ENCODE measurements around the gene MARCO.

The MARCO gene

GRCh38 chr2:118979152-118979861 is 37.3 kb downstream of the MARCO start:
- H3K9me3 ChIP-seq (ENCODE audit: control insufficient read depth, low read length) = peaks cover 15% of the 10 kb centered on the region
- no peaks in the 10 kb centered on the region for H3K36me3 ChIP-seq (ENCODE audit: control insufficient read depth, insufficient read depth, low read length, severe bottlenecking)
- no peak overlapping the region for H3K4me3 ChIP-seq (ENCODE audit: low read length)
- peaks cover 34% of the 10 kb centered on the region for H3K27me3 ChIP-seq (replicated peaks; ENCODE audit: control insufficient read depth, insufficient read depth, low read length)
- DNase-seq (ENCODE audit: low read depth) = no peak
- H3K9ac ChIP-seq (ENCODE audit: low read length) = no peak overlapping the region
- peaks cover 5% of the 10 kb centered on the region for H3K4me1 ChIP-seq (ENCODE audit: control insufficient read depth, insufficient read depth, low read length)

GRCh38 chr2:118980022-118980421 is 38.0 kb downstream of the MARCO start:
- no peak overlapping the region for H3K4me3 ChIP-seq (ENCODE audit: low read length)
- no peaks in the 10 kb centered on the region for H3K4me1 ChIP-seq (ENCODE audit: control insufficient read depth, insufficient read depth, low read length)
- H3K9ac ChIP-seq (ENCODE audit: low read length) = no peak overlapping the region
- no peaks in the 10 kb centered on the region for H3K36me3 ChIP-seq (ENCODE audit: control insufficient read depth, insufficient read depth, low read length, severe bottlenecking)
- H3K27me3 ChIP-seq (replicated peaks; ENCODE audit: control insufficient read depth, insufficient read depth, low read length) = peaks cover 40% of the 10 kb centered on the region
- H3K9me3 ChIP-seq (ENCODE audit: control insufficient read depth, low read length) = peaks cover 15% of the 10 kb centered on the region
- no peak for DNase-seq (ENCODE audit: low read depth)

GRCh38 chr2:118980573-118980972 is 38.6 kb downstream of the MARCO start:
- Histone ChIP-seq H3K4me1 (ENCODE audit: control insufficient read depth, insufficient read depth, low read length) (no peaks in the 10 kb centered on the region), H3K9ac (ENCODE audit: low read length) (no peak overlapping the region), H3K27me3 (replicated peaks; ENCODE audit: control insufficient read depth, insufficient read depth, low read length) (peaks cover 45% of the 10 kb centered on the region), H3K9me3 (ENCODE audit: control insufficient read depth, low read length) (peaks cover 15% of the 10 kb centered on the region), H3K36me3 (ENCODE audit: control insufficient read depth, insufficient read depth, low read length, severe bottlenecking) (no peaks in the 10 kb centered on the region), H3K4me3 (ENCODE audit: low read length) (no peak overlapping the region)
- DNase-seq (ENCODE audit: low read depth) = no peak

GRCh38 chr2:118981632-118982031 is 39.6 kb downstream of the MARCO start:
- Histone ChIP-seq H3K9ac (ENCODE audit: low read length) (no peak overlapping the region), H3K9me3 (ENCODE audit: control insufficient read depth, low read length) (peaks cover 6% of the 10 kb centered on the region), H3K27me3 (replicated peaks; ENCODE audit: control insufficient read depth, insufficient read depth, low read length) (peaks cover 48% of the 10 kb centered on the region), H3K4me1 (ENCODE audit: control insufficient read depth, insufficient read depth, low read length) (no peaks in the 10 kb centered on the region), H3K4me3 (ENCODE audit: low read length) (no peak overlapping the region), H3K36me3 (ENCODE audit: control insufficient read depth, insufficient read depth, low read length, severe bottlenecking) (no peaks in the 10 kb centered on the region)
- no peak for DNase-seq (ENCODE audit: low read depth)

DNA sequence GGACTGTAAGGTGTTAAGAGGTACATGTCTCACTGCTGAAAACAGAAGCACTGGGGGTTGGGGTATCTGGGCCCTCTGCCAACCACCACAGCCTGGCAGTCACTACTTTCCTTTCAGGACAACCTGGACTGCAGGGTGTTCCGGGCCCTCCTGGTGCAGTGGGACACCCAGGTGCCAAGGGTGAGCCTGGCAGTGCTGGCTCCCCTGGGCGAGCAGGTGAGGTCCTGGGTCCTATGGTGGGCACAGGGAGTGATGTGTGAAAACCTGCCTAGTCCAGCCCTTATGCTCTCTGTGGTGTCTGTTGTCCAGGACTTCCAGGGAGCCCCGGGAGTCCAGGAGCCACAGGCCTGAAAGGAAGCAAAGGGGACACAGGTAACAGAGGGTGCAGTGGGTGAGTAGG is 40.0 kb downstream of the MARCO start:
- Histone ChIP-seq H3K36me3 (ENCODE audit: control insufficient read depth, insufficient read depth, low read length, severe bottlenecking) (no peaks in the 10 kb centered on the region), H3K9me3 (ENCODE audit: control insufficient read depth, low read length) (peaks cover 2% of the 10 kb centered on the region), H3K9ac (ENCODE audit: low read length) (no peak overlapping the region), H3K4me1 (ENCODE audit: control insufficient read depth, insufficient read depth, low read length) (no peaks in the 10 kb centered on the region), H3K27me3 (replicated peaks; ENCODE audit: control insufficient read depth, insufficient read depth, low read length) (peaks cover 48% of the 10 kb centered on the region), H3K4me3 (ENCODE audit: low read length) (no peak overlapping the region)
- no peak for DNase-seq (ENCODE audit: low read depth)

GRCh38 chr2:118983133-118983532 is 41.1 kb downstream of the MARCO start:
- Histone ChIP-seq H3K36me3 (ENCODE audit: control insufficient read depth, insufficient read depth, low read length, severe bottlenecking) (no peaks in the 10 kb centered on the region), H3K9ac (ENCODE audit: low read length) (no peak overlapping the region), H3K27me3 (replicated peaks; ENCODE audit: control insufficient read depth, insufficient read depth, low read length) (peaks cover 58% of the 10 kb centered on the region), H3K4me3 (ENCODE audit: low read length) (no peak overlapping the region), H3K9me3 (ENCODE audit: control insufficient read depth, low read length) (no peaks in the 10 kb centered on the region), H3K4me1 (ENCODE audit: control insufficient read depth, insufficient read depth, low read length) (no peaks in the 10 kb centered on the region)
- no peak for DNase-seq (ENCODE audit: low read depth)

DNA sequence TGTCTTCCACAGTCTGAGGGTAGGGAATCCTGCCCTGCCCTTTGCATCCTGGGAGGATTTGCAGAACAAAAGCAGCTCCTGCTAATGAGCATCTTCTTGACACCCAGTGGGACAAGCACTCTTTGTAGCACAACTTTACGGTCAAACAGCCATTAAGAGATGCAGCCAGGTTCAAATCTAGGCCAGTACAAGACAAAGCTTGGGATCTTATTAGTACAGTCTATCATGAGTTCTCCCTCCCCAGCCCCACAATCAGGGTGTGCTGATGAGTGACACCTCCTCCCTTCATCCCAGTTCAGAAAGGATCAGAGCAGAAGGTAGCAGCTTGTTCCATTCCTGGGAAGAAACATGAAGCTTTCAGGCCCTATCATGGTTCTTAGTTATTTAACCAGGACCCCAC is 41.9 kb downstream of the MARCO start:
- Histone ChIP-seq H3K4me3 (ENCODE audit: low read length) (no peak overlapping the region), H3K9me3 (ENCODE audit: control insufficient read depth, low read length) (no peaks in the 10 kb centered on the region), H3K36me3 (ENCODE audit: control insufficient read depth, insufficient read depth, low read length, severe bottlenecking) (no peaks in the 10 kb centered on the region), H3K9ac (ENCODE audit: low read length) (no peak overlapping the region), H3K4me1 (ENCODE audit: control insufficient read depth, insufficient read depth, low read length) (no peaks in the 10 kb centered on the region), H3K27me3 (replicated peaks; ENCODE audit: control insufficient read depth, insufficient read depth, low read length) (peaks cover 61% of the 10 kb centered on the region)
- DNase-seq (ENCODE audit: low read depth) = no peak

DNA sequence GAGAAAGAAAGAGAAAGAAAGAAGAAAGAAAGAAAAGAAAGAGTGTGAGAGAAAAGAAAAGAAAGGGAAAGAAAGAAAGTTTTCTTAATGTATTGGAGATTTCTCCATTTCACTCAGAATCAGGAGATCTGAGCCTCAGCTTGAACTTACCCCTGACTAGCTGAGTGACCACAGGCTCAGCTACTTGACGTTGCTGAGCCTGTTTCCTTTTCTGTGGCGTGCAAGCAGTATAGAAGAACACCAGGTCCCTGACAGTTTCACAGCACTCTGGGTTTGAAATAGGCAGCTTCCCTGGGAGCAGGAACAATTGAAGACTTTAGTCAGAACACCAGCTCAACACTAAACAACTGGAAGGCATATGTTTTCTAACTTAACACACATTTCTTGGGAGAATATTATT is 44.7 kb downstream of the MARCO start:
- Histone ChIP-seq H3K36me3 (ENCODE audit: control insufficient read depth, insufficient read depth, low read length, severe bottlenecking) (no peaks in the 10 kb centered on the region), H3K27me3 (replicated peaks; ENCODE audit: control insufficient read depth, insufficient read depth, low read length) (peaks cover 50% of the 10 kb centered on the region), H3K9ac (ENCODE audit: low read length) (no peak overlapping the region), H3K9me3 (ENCODE audit: control insufficient read depth, low read length) (no peaks in the 10 kb centered on the region), H3K4me3 (ENCODE audit: low read length) (no peak overlapping the region), H3K4me1 (ENCODE audit: control insufficient read depth, insufficient read depth, low read length) (no peaks in the 10 kb centered on the region)
- DNase-seq (ENCODE audit: low read depth) = no peak

GRCh38 chr2:118987886-118988285 is 45.9 kb downstream of the MARCO start:
- H3K36me3 ChIP-seq (ENCODE audit: control insufficient read depth, insufficient read depth, low read length, severe bottlenecking) = no peaks in the 10 kb centered on the region
- H3K9me3 ChIP-seq (ENCODE audit: control insufficient read depth, low read length) = no peaks in the 10 kb centered on the region
- no peak overlapping the region for H3K4me3 ChIP-seq (ENCODE audit: low read length)
- no peaks in the 10 kb centered on the region for H3K4me1 ChIP-seq (ENCODE audit: control insufficient read depth, insufficient read depth, low read length)
- no peak overlapping the region for H3K9ac ChIP-seq (ENCODE audit: low read length)
- no peak for DNase-seq (ENCODE audit: low read depth)
- H3K27me3 ChIP-seq (replicated peaks; ENCODE audit: control insufficient read depth, insufficient read depth, low read length) = peaks cover 56% of the 10 kb centered on the region

- no peak for DNase-seq (ENCODE audit: low read depth)
- Histone ChIP-seq H3K4me1 (ENCODE audit: control insufficient read depth, insufficient read depth, low read length) (no peaks in the 10 kb centered on the region), H3K9me3 (ENCODE audit: control insufficient read depth, low read length) (no peaks in the 10 kb centered on the region), H3K9ac (ENCODE audit: low read length) (no peak overlapping the region), H3K4me3 (ENCODE audit: low read length) (no peak overlapping the region), H3K27me3 (replicated peaks; ENCODE audit: control insufficient read depth, insufficient read depth, low read length) (peaks cover 54% of the 10 kb centered on the region), H3K36me3 (ENCODE audit: control insufficient read depth, insufficient read depth, low read length, severe bottlenecking) (no peaks in the 10 kb centered on the region)
Measured at GRCh38 chr2:118988706-118989105, 46.7 kb downstream of the MARCO start.

- Histone ChIP-seq H3K36me3 (ENCODE audit: control insufficient read depth, insufficient read depth, low read length, severe bottlenecking) (no peaks in the 10 kb centered on the region), H3K9me3 (ENCODE audit: control insufficient read depth, low read length) (no peaks in the 10 kb centered on the region), H3K4me1 (ENCODE audit: control insufficient read depth, insufficient read depth, low read length) (no peaks in the 10 kb centered on the region), H3K9ac (ENCODE audit: low read length) (no peak overlapping the region), H3K27me3 (replicated peaks; ENCODE audit: control insufficient read depth, insufficient read depth, low read length) (peaks cover 56% of the 10 kb centered on the region), H3K4me3 (ENCODE audit: low read length) (no peak overlapping the region)
- no peak for DNase-seq (ENCODE audit: low read depth)
Measured at GRCh38 chr2:118989481-118989880, 47.5 kb downstream of the MARCO start.

Measured in adipocyte (in vitro differentiated cells).